Fibroblast of lung (primary cell): ENCODE results near the gene TCERG1L.
"Not testable (repeated sequence)": the region's sequence is repeated elsewhere in the genome, so short reads cannot be mapped to it uniquely, and the experiment has no call there.

ENCODE experiments used
- EZH2 ChIP-seq: IDR thresholded peaks from 2 replicates; pipeline ENCODE4 v1.5.1; 2012; ENCODE audit warnings: low read length, control low read depth, mild to moderate bottlenecking; ENCODE audit errors: missing control alignments
- TF ChIP-seq, protein P1 (sequence below), 2 donors: IDR thresholded peaks in 1 of 2; conservative IDR thresholded peaks in 1 of 2; 1 replicate in 1 of 2; 2 replicates in 1 of 2; pipeline ENCODE4 v1.5.1; 2011 to 2012; ENCODE audit warnings: low read length in 2 of 2, control low read depth in 1 of 2, inconsistent platforms in 1 of 2, low read depth in 1 of 2, mild to moderate bottlenecking in 1 of 2

DNA sequence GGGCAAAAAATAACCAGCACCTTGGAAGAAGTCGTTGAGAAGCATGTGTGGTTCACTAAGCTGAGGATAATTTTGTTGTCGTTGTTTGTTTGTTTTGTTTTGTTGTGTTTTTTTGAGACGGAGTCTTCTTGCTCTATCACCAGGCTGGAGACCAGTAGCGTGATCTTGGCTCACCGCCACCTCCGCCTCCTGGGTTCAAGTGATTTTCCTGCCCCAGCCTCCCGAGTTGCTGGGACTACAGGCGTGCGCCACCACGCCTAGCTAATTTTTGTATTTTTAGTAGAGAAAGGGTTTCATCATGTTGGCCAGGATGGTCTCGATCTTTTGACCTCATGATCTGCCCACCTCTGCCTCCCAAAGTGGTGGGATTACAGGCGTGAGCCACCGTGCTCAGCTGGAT, 76.9 kb downstream of the TCERG1L start:
- TF ChIP-seq, protein P1, sequence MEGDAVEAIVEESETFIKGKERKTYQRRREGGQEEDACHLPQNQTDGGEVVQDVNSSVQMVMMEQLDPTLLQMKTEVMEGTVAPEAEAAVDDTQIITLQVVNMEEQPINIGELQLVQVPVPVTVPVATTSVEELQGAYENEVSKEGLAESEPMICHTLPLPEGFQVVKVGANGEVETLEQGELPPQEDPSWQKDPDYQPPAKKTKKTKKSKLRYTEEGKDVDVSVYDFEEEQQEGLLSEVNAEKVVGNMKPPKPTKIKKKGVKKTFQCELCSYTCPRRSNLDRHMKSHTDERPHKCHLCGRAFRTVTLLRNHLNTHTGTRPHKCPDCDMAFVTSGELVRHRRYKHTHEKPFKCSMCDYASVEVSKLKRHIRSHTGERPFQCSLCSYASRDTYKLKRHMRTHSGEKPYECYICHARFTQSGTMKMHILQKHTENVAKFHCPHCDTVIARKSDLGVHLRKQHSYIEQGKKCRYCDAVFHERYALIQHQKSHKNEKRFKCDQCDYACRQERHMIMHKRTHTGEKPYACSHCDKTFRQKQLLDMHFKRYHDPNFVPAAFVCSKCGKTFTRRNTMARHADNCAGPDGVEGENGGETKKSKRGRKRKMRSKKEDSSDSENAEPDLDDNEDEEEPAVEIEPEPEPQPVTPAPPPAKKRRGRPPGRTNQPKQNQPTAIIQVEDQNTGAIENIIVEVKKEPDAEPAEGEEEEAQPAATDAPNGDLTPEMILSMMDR (conservative IDR thresholded peaks at IDR 0.05 in 1 of 2, IDR thresholded peaks at IDR 0.05 in 1 of 2; ENCODE audit: low read depth in 1 of 2, low read length in 2 of 2): not testable (repeated sequence)
- not testable (repeated sequence) for TF ChIP-seq EZH2
